Colon (tissue), 2 donors: Measurements from ENCODE around the gene FGGY.
"Not testable (repeated sequence)": the region's sequence is repeated elsewhere in the genome, so short reads cannot be mapped to it uniquely, and the experiment has no call there.

Experiments used
- FAIRE-seq: peaks from 2 replicates; lab custom pipeline; 2012; peaks lifted over from hg19 to GRCh38; lab: Jason Lieb, UNC
- donor health status: control.
- donor health status: control.

FGGY gene, protein sequence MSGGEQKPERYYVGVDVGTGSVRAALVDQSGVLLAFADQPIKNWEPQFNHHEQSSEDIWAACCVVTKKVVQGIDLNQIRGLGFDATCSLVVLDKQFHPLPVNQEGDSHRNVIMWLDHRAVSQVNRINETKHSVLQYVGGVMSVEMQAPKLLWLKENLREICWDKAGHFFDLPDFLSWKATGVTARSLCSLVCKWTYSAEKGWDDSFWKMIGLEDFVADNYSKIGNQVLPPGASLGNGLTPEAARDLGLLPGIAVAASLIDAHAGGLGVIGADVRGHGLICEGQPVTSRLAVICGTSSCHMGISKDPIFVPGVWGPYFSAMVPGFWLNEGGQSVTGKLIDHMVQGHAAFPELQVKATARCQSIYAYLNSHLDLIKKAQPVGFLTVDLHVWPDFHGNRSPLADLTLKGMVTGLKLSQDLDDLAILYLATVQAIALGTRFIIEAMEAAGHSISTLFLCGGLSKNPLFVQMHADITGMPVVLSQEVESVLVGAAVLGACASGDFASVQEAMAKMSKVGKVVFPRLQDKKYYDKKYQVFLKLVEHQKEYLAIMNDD

GRCh38 chr1:59296358-59297256, at the start of gene FGGY:
TSS of gene FGGY (plus strand) at chr1:59297094. CDS start at chr1:59321550, 24,456 bp downstream.
- no peak for FAIRE-seq

DNA sequence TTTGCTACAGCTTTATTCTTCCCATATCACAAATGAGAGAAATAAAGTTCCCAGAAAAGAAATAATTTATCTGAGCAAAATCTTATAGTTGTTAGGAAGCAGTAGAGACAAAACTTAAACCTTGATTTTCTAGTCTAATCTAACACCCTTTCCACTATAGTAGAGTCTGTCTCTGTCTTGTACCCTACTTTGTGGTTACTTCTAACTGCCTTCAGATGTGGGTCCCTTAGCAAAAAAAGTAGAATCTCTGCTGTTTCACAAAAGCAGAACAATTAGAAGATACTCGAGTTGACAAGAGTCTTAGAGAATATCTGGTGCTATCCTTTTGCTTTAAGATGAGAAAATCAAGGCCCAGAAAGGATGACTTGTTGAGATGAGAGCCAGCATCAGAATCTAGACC, 48.1 kb upstream of the FGGY start:
- FAIRE-seq: no peak

GRCh38 chr1:59249396-59250137, 47.3 kb upstream of the FGGY start:
- no peak for FAIRE-seq

DNA sequence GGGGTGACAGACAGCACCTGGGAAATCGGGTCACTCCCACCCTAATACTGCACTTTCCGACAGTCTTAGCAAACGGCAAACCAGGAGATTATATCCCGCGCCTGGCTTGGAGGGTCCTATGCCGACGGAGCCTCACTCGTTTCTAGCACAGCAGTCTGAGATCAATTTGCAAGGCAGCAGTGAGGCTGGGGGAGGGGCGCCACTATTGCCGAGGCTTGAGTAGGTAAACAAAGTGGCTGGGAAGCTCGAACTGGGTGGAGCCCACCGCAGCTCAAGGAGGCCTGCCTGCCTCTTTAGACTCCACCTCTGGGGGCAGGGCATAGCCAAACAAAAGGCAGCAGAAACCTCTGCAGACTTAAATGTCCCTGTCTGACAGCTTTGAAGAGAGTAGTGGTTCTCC, 45.8 kb upstream of the FGGY start:
- FAIRE-seq: not testable (repeated sequence)

DNA sequence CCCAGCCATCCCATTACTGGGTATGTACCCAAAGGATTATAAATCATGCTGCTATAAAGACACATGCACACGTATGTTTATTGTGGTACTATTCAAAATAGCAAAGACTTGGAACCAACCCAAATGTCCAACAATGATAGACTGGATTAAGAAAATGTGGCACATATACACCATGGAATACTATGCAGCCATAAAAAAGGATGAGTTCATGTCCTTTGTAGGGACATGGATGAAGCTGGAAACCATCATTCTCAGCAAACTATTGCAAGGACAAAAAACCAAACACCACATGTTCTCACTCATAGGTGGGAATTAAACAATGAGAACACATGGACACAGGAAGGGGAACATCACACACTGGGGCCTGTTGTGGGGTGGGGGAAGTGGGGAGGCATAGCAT, 40.5 kb upstream of the FGGY start:
- not testable (repeated sequence) for FAIRE-seq

- FAIRE-seq: no peak
Measured at GRCh38 chr1:59258412-59259032, 38.4 kb upstream of the FGGY start.

DNA sequence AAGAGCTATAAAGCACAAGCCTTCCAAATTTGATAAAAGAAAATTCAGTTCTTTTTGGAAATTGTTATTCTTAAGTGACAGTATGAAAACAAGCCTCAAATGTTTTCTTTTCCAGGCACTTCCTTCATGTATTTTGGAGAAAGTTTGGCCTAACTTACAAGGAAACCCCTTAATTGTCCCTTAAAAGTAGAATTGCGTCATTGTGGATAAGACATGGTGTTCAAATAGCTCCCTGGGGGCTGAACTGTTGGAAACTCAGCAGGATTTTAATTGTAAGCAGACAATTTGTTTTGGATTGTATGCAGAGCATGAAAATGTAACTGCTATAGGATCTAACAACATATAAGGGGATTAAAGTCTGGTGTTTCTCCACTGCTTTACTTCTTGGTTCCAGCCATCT, 35.4 kb upstream of the FGGY start:
- no peak for FAIRE-seq

GRCh38 chr1:59262631-59263030, 34.3 kb upstream of the FGGY start:
- FAIRE-seq: no peak

DNA sequence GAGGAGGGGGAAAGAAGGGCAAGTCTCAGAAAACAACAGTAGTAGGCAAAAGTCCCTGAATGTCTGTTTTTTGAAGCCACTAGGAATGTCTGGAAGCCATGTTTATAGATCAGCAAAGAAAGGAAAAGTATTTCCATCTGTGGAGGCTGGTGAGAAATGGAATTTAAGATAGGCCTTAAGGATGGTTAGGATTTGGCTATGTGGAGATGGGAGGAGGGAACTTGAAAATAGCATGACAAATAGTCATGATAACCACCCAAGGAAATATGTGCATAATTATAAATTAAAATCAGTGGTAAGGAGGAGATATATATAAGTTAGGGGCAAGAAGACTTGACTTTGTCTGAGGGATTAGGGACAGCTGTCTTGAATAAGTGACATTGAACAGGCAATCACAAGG, 33.8 kb upstream of the FGGY start:
- FAIRE-seq: no peak

- no peak for FAIRE-seq
Measured at GRCh38 chr1:59265622-59266021, 31.3 kb upstream of the FGGY start.

DNA sequence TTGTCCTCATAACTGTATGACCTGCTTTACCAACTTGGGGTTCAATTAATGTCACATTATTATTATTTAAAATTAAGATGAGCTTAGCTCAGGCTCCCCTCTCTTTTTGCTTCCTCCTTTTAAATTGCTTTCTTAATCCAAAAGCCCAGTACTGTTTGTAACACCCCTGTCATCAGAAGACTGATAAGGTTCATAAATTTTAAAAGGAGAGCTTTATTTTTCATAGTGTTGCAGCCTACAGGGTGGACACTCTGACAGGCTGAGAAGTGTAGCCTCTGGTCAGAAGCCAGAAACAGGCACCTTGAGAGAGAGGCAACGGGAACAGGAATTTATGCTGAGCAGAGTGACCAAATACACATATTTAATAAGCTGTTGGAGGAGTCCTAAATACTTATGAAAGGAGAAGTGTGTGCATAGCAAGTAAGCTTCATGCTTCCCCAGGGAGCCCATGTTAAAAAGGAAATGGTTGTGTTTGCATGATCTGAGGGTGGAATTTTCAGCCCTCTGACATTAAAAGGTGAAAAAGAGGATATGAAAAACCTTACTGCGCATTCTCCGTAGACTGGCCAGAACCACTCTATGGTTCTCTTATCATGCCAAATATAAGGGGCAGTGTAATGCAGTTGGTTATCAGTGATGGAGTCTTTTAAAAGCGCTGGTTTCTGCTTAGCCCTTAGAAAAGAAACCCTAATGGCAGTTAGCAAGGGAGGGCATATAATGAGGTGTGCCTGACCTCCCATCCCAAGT, 30.5 kb upstream of the FGGY start:
- no peak for FAIRE-seq

- FAIRE-seq: no peak
Measured at GRCh38 chr1:59266927-59267293, 30.0 kb upstream of the FGGY start.

GRCh38 chr1:59268406-59268805, 28.5 kb upstream of the FGGY start:
- FAIRE-seq: no peak

GRCh38 chr1:59271561-59272260, 25.2 kb upstream of the FGGY start:
- FAIRE-seq: no peak

- FAIRE-seq: no peak
Measured at GRCh38 chr1:59272507-59272906, 24.4 kb upstream of the FGGY start.

GRCh38 chr1:59276439-59276851, 20.4 kb upstream of the FGGY start:
- FAIRE-seq: no peak

GRCh38 chr1:59278780-59279354, 18.0 kb upstream of the FGGY start:
- no peak for FAIRE-seq

- FAIRE-seq: no peak
Measured at GRCh38 chr1:59279645-59280044, 17.2 kb upstream of the FGGY start.

GRCh38 chr1:59282951-59283350, 13.9 kb upstream of the FGGY start:
- no peak for FAIRE-seq

DNA sequence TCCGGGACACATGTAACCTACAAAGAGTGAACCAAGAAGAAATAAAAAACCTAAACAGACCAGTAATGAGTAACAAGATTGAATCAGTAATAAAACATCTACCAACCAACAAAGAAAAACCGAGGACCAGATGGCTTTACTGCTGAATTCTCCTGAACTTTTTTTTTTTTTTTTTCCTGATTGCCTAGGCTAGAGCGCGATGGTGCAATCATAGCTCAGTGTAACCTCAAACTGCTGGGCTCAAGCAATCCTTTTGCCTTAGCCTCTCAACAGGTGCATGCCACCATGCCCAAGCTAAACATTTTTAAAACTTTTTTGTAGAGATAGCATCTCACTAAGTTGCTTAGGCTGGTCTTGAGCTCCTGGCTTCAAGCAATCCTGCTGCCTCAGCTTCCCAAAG, 11.2 kb upstream of the FGGY start:
- FAIRE-seq: no peak
